SU-DHL-6 (cell line): ENCODE results near the gene TRIOBP.

ENCODE experiments used
- H2AFZ ChIP-seq: fragments of 200-600 bp; sonication (generic); 2 replicates; pipeline ENCODE4 v1.6.1; 2014; ENCODE audit warnings: low read depth, mild to moderate bottlenecking, moderate library complexity, mixed read lengths, antibody characterized with exemption, low read length; ENCODE audit not compliant: severe bottlenecking
- H3F3A ChIP-seq: fragments of 200-600 bp; shearing (Covaris generic); 2 replicates; pipeline ENCODE4 v1.6.0; 2016; ENCODE audit warnings: antibody characterized with exemption, mild to moderate bottlenecking; ENCODE audit not compliant: insufficient read depth
- H3K27ac ChIP-seq: fragments of 200-600 bp; sonication (generic); 2 replicates; pipeline ENCODE4 v1.5.1; 2016; ENCODE audit warnings: low read depth, mild to moderate bottlenecking, low read length, moderate library complexity, mixed read lengths
- H3K27me3 ChIP-seq: fragments of 200-600 bp; sonication (generic), shearing (Covaris generic); 2 replicates; pipeline ENCODE4 v1.6.0; 2014; ENCODE audit warnings: mild to moderate bottlenecking, low read length
- H3K36me3 ChIP-seq: fragments of 200-600 bp; sonication (generic); 2 replicates; pipeline ENCODE4 v1.6.1; 2014; ENCODE audit warnings: mild to moderate bottlenecking, low read length, mixed read lengths
- H3K4me2 ChIP-seq: fragments of 300-600, 200-600 bp; shearing (Covaris generic), sonication (generic); 2 replicates; pipeline ENCODE4 v1.6.0; 2014; ENCODE audit warnings: low read length, low read depth, mild to moderate bottlenecking; ENCODE audit not compliant: poor library complexity, severe bottlenecking
- H3K4me3 ChIP-seq: fragments of 200-600 bp; sonication (generic); 2 replicates; pipeline ENCODE4 v1.5.1; 2014; ENCODE audit warnings: antibody characterized with exemption, low read length, mild to moderate bottlenecking, mixed read lengths; ENCODE audit not compliant: insufficient read depth, poor library complexity, severe bottlenecking
- H3K79me2 ChIP-seq: fragments of 200-600 bp; sonication (generic); 2 replicates; pipeline ENCODE4 v1.6.1; 2014; ENCODE audit warnings: mild to moderate bottlenecking, low read length, moderate library complexity; ENCODE audit not compliant: insufficient read depth
- H3K9ac ChIP-seq: fragments of 200-600 bp; sonication (generic); 2 replicates; pipeline ENCODE4 v1.7.0; 2014; ENCODE audit warnings: mild to moderate bottlenecking, low read length
- H3K9me2 ChIP-seq: fragments of 200-600 bp; sonication (generic); replicated peaks from 2 replicates; pipeline ENCODE4 v1.6.1; 2014; ENCODE audit warnings: low read length; ENCODE audit not compliant: insufficient read depth
- H3K9me3 ChIP-seq: fragments of 200-600 bp; sonication (generic); 2 replicates; pipeline ENCODE4 v1.6.1; 2014; ENCODE audit warnings: low read length, mixed read lengths; ENCODE audit not compliant: insufficient read depth
- H4K20me1 ChIP-seq: fragments of 200-600 bp; sonication (generic); 2 replicates; pipeline ENCODE4 v1.6.1; 2014; ENCODE audit warnings: low read depth, mild to moderate bottlenecking, antibody characterized with exemption, low read length, moderate library complexity, mixed read lengths
- CTCF ChIP-seq: fragments of 200-600 bp; sonication (generic); IDR thresholded peaks from one replicate; pipeline ENCODE4 v1.5.1; 2017; ENCODE audit warnings: antibody characterized with exemption, mild to moderate bottlenecking, low read length, moderate library complexity; ENCODE audit not compliant: insufficient read depth, poor library complexity, severe bottlenecking
- EZH2phosphoT487 ChIP-seq: fragments of 200-600 bp; sonication (generic), shearing (Covaris generic); conservative IDR thresholded peaks from 2 replicates; pipeline ENCODE4 v1.6.1; 2018; ENCODE audit warnings: mild to moderate bottlenecking, antibody characterized with exemption, low read length, moderate library complexity, mixed read lengths

Gene TRIOBP

GRCh38 chr22:37734402-37734700 is 37.5 kb downstream of the TRIOBP start:
- TF ChIP-seq EZH2phosphoT487, result no peak
- TF ChIP-seq CTCF, result no peak
- H3K4me2 ChIP-seq, result no peak overlapping the region

GRCh38 chr22:37734964-37735451 is 38.2 kb downstream of the TRIOBP start:
- Histone ChIP-seq H3K9me3 (no peaks in the 10 kb centered on the region), H4K20me1 (no peaks in the 10 kb centered on the region), H3K4me2 (no peak overlapping the region), H3K9ac (no peak overlapping the region), H3K4me3 (no peak overlapping the region), H3K36me3 (no peaks in the 10 kb centered on the region), H3K27me3 (no peaks in the 10 kb centered on the region), H3K79me2 (no peaks in the 10 kb centered on the region), H2AFZ (no peak overlapping the region), H3K27ac (no peak overlapping the region), H3K9me2 (no peaks in the 10 kb centered on the region), H3F3A (no peaks in the 10 kb centered on the region)
- TF ChIP-seq CTCF (no peak), EZH2phosphoT487 (no peak)

More at GRCh38 chr22:37734402-37734700, 37.5 kb downstream of the TRIOBP start:
- H3K9me3 ChIP-seq, result no peaks in the 10 kb centered on the region
- H3F3A ChIP-seq, result no peaks in the 10 kb centered on the region
- H3K27ac ChIP-seq, result no peak overlapping the region
- H4K20me1 ChIP-seq, result no peaks in the 10 kb centered on the region
- no peak overlapping the region for H3K9ac ChIP-seq
- H3K9me2 ChIP-seq, result no peaks in the 10 kb centered on the region
- no peak overlapping the region for H3K4me3 ChIP-seq
- H3K79me2 ChIP-seq, result no peaks in the 10 kb centered on the region
- H3K36me3 ChIP-seq, result no peaks in the 10 kb centered on the region
- no peaks in the 10 kb centered on the region for H3K27me3 ChIP-seq
- H2AFZ ChIP-seq, result no peak overlapping the region

GRCh38 chr22:37739035-37739434 is 42.2 kb downstream of the TRIOBP start:
- Histone ChIP-seq H3K4me3 (no peak overlapping the region), H3K79me2 (no peaks in the 10 kb centered on the region), H2AFZ (no peak overlapping the region), H3F3A (no peaks in the 10 kb centered on the region; the same call in 1 of the 2 replicates), H3K27ac (no peak overlapping the region), H3K36me3 (no peaks in the 10 kb centered on the region), H3K27me3 (no peaks in the 10 kb centered on the region), H3K9ac (no peak overlapping the region), H3K9me2 (no peaks in the 10 kb centered on the region), H3K9me3 (no peaks in the 10 kb centered on the region), H4K20me1 (no peaks in the 10 kb centered on the region), H3K4me2 (no peak overlapping the region)
- TF ChIP-seq CTCF, result no peak
- TF ChIP-seq EZH2phosphoT487, result no peak

- Histone ChIP-seq H3K4me2 (no peak overlapping the region), H3K4me3 (no peak overlapping the region), H3K9me3 (no peaks in the 10 kb centered on the region), H3K36me3 (no peaks in the 10 kb centered on the region), H4K20me1 (no peaks in the 10 kb centered on the region), H3K9me2 (no peaks in the 10 kb centered on the region), H3K9ac (no peak overlapping the region), H3K27me3 (no peaks in the 10 kb centered on the region), H3F3A (no peaks in the 10 kb centered on the region; the same call in 1 of the 2 replicates), H3K79me2 (no peaks in the 10 kb centered on the region), H3K27ac (no peak overlapping the region), H2AFZ (no peak overlapping the region)
- TF ChIP-seq EZH2phosphoT487 (no peak), CTCF (no peak)
These were observed 42.8 kb downstream of the TRIOBP start for GRCh38 chr22:37739611-37740049.
